Mammary microvascular endothelial cell (primary cell): ENCODE data around the gene KCNG3. TPM values are rescaled to one million over a fixed set of nuclear protein-coding genes. Genes with fewer than 3 reads are reported as not detected.

ENCODE experiments used
- total RNA-seq: library from RNA; depleted of rRNA; stranded (reverse); fragments of >200 nt; gene quantifications from 2 replicates; pipeline ENCODE4 v1.2.3, GENCODE V29; 2015

KCNG3 gene, protein sequence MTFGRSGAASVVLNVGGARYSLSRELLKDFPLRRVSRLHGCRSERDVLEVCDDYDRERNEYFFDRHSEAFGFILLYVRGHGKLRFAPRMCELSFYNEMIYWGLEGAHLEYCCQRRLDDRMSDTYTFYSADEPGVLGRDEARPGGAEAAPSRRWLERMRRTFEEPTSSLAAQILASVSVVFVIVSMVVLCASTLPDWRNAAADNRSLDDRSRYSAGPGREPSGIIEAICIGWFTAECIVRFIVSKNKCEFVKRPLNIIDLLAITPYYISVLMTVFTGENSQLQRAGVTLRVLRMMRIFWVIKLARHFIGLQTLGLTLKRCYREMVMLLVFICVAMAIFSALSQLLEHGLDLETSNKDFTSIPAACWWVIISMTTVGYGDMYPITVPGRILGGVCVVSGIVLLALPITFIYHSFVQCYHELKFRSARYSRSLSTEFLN
- not detected in 2 replicates for total RNA-seq

DNA sequence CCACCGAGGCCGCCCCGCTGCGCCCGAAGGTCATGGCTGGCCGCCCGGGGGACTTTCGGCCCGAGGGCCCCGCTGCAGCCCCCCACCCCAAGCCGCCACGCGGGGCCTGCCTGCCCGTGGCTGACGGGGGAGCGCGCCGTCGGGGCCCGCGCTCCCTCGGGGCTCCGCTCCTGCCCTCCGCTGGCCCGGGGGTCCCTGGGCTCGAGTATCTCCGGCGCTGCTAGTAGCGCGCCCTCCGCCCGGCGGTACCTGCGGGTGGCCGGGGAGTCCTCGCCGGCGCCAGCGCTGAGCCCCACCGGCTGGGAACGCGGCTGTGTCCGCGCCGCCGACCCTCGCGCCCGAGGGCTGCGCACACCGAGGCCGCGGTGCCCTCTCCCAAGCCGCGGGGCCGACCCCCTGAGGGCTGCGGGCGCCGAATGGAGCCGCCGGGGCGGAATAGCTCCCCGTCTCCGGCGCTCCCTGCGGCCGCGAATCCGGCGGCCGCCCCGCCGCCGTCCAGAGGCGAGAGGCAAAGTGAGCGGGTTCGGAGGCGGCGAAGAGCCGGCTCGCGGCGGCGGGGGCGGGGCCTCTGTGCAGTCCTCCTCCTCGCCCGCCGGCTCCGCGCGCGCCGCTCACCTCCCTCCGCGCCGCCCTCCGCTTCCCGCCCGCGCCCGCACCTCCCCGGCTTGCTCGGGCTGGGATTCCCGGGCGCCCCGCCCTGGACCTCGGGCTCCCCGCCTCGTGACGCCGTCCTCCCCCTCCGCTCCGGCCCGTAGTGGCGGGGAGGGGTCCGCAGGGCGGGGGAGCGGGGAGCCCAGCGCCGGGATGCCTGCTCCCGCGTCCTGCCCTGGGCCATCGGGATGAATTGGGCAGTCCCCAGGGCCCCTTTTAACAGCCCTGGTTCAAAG lies at the start of gene KCNG3:
KCNG3 (minus strand) TSS at position 515 of the 887 bp plus-strand sequence; CDS start at position 34, 481 bp downstream.

Other genes starting within 250 kb of the KCNG3 start
- 169 and 190 TPM in 2 replicates for gene COX7A2L, start 132.8 kb downstream of the KCNG3 start, total RNA-seq
- 13.0 and 14.9 TPM in 2 replicates for gene MTA3, start 74.7 kb upstream of the KCNG3 start, total RNA-seq